PC-3 (cell line): ENCODE data around the gene KIAA1549. TPM values are rescaled to one million over a fixed set of nuclear protein-coding genes. Genes with fewer than 3 reads are reported as not detected.

ENCODE experiments used
- ATAC-seq: fragments of 200-7000 bp; cut with Tn5 transposase; 2 replicates; pipeline ENCODE4 v1.9.1; 2020; ENCODE audit warnings: mild to moderate bottlenecking, moderate library complexity
- BruUV-seq: library from RNA; stranded (reverse); fragments of 400-500 nt; replicated peaks from 2 replicates; lab custom pipeline; 2021; lab: Mats Ljungman, UMichigan
- CTCF ChIA-PET: fragments of 300-600 bp; sonication (Branson Sonifier 250); formaldehyde crosslinking; loops from one replicate; lab custom pipeline; 2022; ENCODE audit warnings: antibody characterized with exemption; lab: Charles Lee
- POLR2A ChIA-PET: fragments of 300-600 bp; sonication (Branson Sonifier 250); formaldehyde crosslinking; loops from one replicate; lab custom pipeline; 2022; ENCODE audit warnings: antibody characterized with exemption; ENCODE audit not compliant: unreplicated experiment; lab: Charles Lee
- DNase-seq: peaks from one replicate; pipeline ENCODE4 v3.0.0-alpha.2; 2015
- H2AFZ ChIP-seq: fragments of 300-600 bp; sonication (generic); 2 replicates; pipeline ENCODE4 v1.6.0; 2016; ENCODE audit warnings: antibody characterized with exemption, low read length
- H3F3A ChIP-seq: fragments of 300-600 bp; sonication (generic); one replicate; pipeline ENCODE4 v1.6.0; 2017; ENCODE audit warnings: antibody characterized with exemption, low read length, control low read depth, mild to moderate bottlenecking; ENCODE audit not compliant: unreplicated experiment
- H3K27ac ChIP-seq: fragments of 300-600 bp; sonication (generic); 2 replicates; pipeline ENCODE4 v1.5.1; 2016; ENCODE audit warnings: mild to moderate bottlenecking, low read length
- H3K27me3 ChIP-seq: fragments of 300-600 bp; sonication (generic); 2 replicates; pipeline ENCODE4 v1.6.1; 2016; ENCODE audit warnings: low read length, mixed read lengths
- H3K36me3 ChIP-seq: fragments of 300-600 bp; sonication (generic); 2 replicates; pipeline ENCODE4 v1.6.1; 2016; ENCODE audit warnings: low read depth, mixed run types, low read length, mixed read lengths
- H3K4me1 ChIP-seq: fragments of 300-600 bp; sonication (generic); 2 replicates; pipeline ENCODE4 v1.5.1; 2016; ENCODE audit warnings: low read length; ENCODE audit not compliant: insufficient read depth
- H3K4me2 ChIP-seq: fragments of 300-600 bp; sonication (generic); 2 replicates; pipeline ENCODE4 v1.6.0; 2016; ENCODE audit warnings: low read length
- H3K4me3 ChIP-seq: fragments of 300-600 bp; sonication (generic); 2 replicates; pipeline ENCODE4 v1.5.1; 2016; ENCODE audit warnings: mild to moderate bottlenecking, low read length, mixed read lengths
- H3K79me2 ChIP-seq: fragments of 300-600 bp; sonication (generic); 2 replicates; pipeline ENCODE4 v1.6.1; 2017; ENCODE audit warnings: low read length, mixed read lengths
- H3K9ac ChIP-seq: fragments of 300-600 bp; sonication (generic); 2 replicates; pipeline ENCODE4 v1.6.0; 2016; ENCODE audit warnings: mild to moderate bottlenecking, low read length
- H3K9me2 ChIP-seq: fragments of 300-600 bp; sonication (generic); replicated peaks from 2 replicates; pipeline ENCODE4 v1.6.1; 2016; ENCODE audit warnings: mixed run types, low read length, mixed read lengths
- H3K9me3 ChIP-seq: fragments of 300-600 bp; sonication (generic); 2 replicates; pipeline ENCODE4 v1.6.1; 2016; ENCODE audit warnings: low read length, mixed read lengths
- H4K20me1 ChIP-seq: fragments of 300-600 bp; sonication (generic); 2 replicates; pipeline ENCODE4 v1.6.1; 2016; ENCODE audit warnings: low read length, mixed read lengths
- CTCF ChIP-seq: fragments of 300-600 bp; sonication (generic); conservative IDR thresholded peaks from 2 replicates; pipeline ENCODE4 v1.5.1; 2017; ENCODE audit warnings: antibody characterized with exemption, low read depth, mild to moderate bottlenecking, low read length
- EZH2 ChIP-seq: fragments of 300-600 bp; sonication (generic); IDR thresholded peaks from one replicate; pipeline ENCODE4 v1.6.1; 2017; ENCODE audit warnings: antibody characterized with exemption, mild to moderate bottlenecking, low read length; ENCODE audit not compliant: unreplicated experiment
- EZH2phosphoT487 ChIP-seq: fragments of 300-600 bp; sonication (generic); IDR thresholded peaks from 2 replicates; pipeline ENCODE4 v1.6.1; 2018; ENCODE audit warnings: mild to moderate bottlenecking, antibody characterized with exemption, low read length, borderline replicate concordance
- intact Hi-C: fragments of 100-400 bp; cut with micrococcal nuclease; formaldehyde crosslinking; loops from 2 replicates; pipeline ENCODE4 v1.9.0; 2023
- total RNA-seq: library from RNA; depleted of rRNA; stranded (reverse); fragments of >200 nt; gene quantifications from 2 replicates; pipeline ENCODE4 v1.2.3, GENCODE V29; 2014

The KIAA1549 gene
- total RNA-seq, 1 experiment from 2014 or later, result 8.2 TPM

DNA sequence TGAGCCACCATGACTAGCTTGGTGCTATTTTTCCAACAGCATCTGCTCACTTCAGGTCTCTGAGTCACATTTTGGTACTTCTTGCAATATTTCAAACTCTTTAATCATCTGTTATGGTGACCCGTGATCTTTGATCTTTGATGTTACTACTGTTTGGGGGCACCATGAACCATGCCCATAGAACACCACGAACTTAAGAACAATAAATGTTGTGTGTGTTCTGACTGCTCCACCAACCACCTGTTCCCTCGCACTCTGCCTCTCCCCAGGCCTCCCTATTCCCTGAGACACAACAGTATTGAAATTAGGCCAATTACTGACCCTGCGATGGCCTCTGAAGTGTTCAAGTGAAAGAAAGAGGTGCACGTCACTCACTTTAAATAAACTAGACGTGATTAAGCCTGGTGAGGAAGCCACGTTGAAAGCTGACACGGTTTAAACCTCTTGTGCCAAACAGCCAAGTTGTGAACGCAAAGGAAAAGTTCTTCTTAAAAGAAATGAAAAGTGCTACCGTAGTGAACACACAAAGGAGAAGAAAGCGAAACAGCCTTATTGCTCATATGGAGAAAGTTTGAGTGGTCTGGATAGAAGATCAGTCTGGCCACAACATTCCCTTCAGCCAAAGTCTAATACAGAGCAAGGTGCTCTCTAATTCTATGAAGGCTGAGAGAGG, 156.0 kb downstream of the KIAA1549 start:
- BruUV-seq, result no TSS peak
- H3K36me3 ChIP-seq, result no peaks in the 10 kb centered on the region
- H3K27ac ChIP-seq, result no peak overlapping the region
- CTCF ChIA-PET, result no interaction called here
- peaks cover 13% of the 10 kb centered on the region for H3K4me1 ChIP-seq
- H3F3A ChIP-seq, result no peaks in the 10 kb centered on the region
- H3K27me3 ChIP-seq, result no peaks in the 10 kb centered on the region
- ATAC-seq (no peak), DNase-seq (no peak)
- H3K79me2 ChIP-seq, result no peaks in the 10 kb centered on the region
- no peak overlapping the region for H2AFZ ChIP-seq
- no peaks in the 10 kb centered on the region for H3K9me2 ChIP-seq
- intact Hi-C loops, result no loop called here
- H3K4me3 ChIP-seq, result no peak overlapping the region
- no peak overlapping the region for H3K4me2 ChIP-seq
- no peak for TF ChIP-seq EZH2phosphoT487
- TF ChIP-seq EZH2, result no peak
- TF ChIP-seq CTCF, result no peak
- POLR2A ChIA-PET, result no interaction called here
- no peak overlapping the region for H3K9ac ChIP-seq
- no peaks in the 10 kb centered on the region for H4K20me1 ChIP-seq
- H3K9me3 ChIP-seq, result no peaks in the 10 kb centered on the region

DNA sequence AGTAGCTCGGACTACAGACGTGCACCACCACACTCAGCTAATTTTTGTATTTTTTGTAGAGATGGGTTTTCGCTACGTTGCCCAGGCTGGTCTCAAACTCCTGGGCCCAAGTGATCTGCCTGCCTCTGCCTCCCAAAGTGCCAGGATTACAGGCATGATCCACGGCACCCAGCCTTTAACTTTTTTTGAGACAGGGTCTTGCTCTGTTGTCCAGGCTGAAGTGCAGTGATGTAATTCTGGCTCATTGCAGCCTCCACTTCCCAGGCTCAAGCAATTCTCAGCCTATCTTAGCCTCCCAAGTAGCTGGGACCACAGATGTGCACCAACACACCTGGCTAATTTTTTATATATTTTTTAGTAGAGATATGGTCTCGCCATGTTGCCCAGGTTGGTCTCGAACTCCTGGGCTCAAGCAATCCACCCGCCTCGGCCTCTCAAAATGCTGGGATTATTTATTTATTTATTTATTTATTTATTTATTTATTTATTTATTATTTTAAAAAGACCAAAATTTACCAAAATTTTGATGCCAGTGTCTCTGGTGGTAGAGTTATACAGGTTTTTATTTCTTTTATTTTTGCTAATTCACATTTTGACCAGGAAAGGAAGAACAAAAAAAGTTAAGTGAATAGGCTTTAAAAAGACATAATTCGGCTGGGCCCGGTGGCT, 158.2 kb downstream of the KIAA1549 start:
- H3K9me2 ChIP-seq, result no peaks in the 10 kb centered on the region
- peaks cover 3% of the 10 kb centered on the region for H3K4me1 ChIP-seq
- ATAC-seq (no peak), DNase-seq (no peak)
- CTCF ChIA-PET, result no interaction called here
- intact Hi-C loops, result no loop called here
- no peak overlapping the region for H3K4me2 ChIP-seq
- H2AFZ ChIP-seq, result no peak overlapping the region
- no peaks in the 10 kb centered on the region for H3K36me3 ChIP-seq
- H3K4me3 ChIP-seq, result no peak overlapping the region
- no peaks in the 10 kb centered on the region for H3K79me2 ChIP-seq
- H3K27ac ChIP-seq, result no peak overlapping the region
- H3K9ac ChIP-seq, result no peak overlapping the region
- POLR2A ChIA-PET, result no interaction called here
- no peaks in the 10 kb centered on the region for H3K9me3 ChIP-seq
- H4K20me1 ChIP-seq, result no peaks in the 10 kb centered on the region
- no TSS peak for BruUV-seq
- no peaks in the 10 kb centered on the region for H3F3A ChIP-seq
- TF ChIP-seq EZH2phosphoT487 (no peak), EZH2 (no peak), CTCF (no peak)
- H3K27me3 ChIP-seq, result no peaks in the 10 kb centered on the region

DNA sequence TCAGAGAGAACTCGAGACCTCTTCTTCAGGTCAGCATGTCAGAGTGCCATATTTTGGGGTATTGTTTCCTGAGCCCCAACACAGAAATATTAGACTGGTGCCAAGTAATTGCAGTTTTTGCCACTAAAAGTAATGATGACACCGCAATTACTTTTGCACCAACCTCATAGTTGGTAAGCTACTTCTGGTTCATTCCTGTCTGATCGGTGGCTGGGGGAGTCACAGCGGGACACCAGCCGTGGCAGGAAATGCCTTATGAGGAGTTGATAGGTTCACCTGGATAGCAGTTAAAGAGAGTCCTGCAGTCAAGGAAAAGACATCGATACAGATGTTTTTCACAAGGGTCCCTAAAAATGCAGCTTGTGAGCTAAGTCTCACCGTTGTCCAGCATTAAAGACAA, 159.3 kb downstream of the KIAA1549 start:
- Histone ChIP-seq H3K79me2 (no peaks in the 10 kb centered on the region), H3K27me3 (no peaks in the 10 kb centered on the region), H3K9me3 (no peaks in the 10 kb centered on the region), H2AFZ (no peak overlapping the region), H3K4me1 (no peaks in the 10 kb centered on the region), H3F3A (no peaks in the 10 kb centered on the region), H3K27ac (no peak overlapping the region), H3K4me3 (no peak overlapping the region), H3K9ac (no peak overlapping the region), H3K9me2 (no peaks in the 10 kb centered on the region), H3K4me2 (no peak overlapping the region), H4K20me1 (no peaks in the 10 kb centered on the region), H3K36me3 (no peaks in the 10 kb centered on the region)
- BruUV-seq, result no TSS peak
- ATAC-seq (no peak), DNase-seq (no peak)
- CTCF ChIA-PET, result no interaction called here
- POLR2A ChIA-PET, result no interaction called here
- intact Hi-C loops, result no loop called here
- TF ChIP-seq EZH2phosphoT487 (no peak), CTCF (no peak), EZH2 (no peak)
